ENCODE data around the gene MCM3. TPM values are rescaled to one million over a fixed set of nuclear protein-coding genes. Genes with fewer than 3 reads are reported as not detected.

MCM3 gene
- total RNA-seq, result 14.1 and 14.5 TPM in 2 replicates

GRCh38 chr6:52284460-52285176, at the start of gene MCM3:
MCM3 (minus strand) TSS chr6:52284742; CDS start chr6:52284674, 68 bp downstream.

GRCh38 chr6:52244400-52244799, 40.1 kb downstream of the MCM3 start, which contains the start of gene IL17F:
IL17F (minus strand) TSS chr6:52244500; CDS start chr6:52244429, 71 bp downstream.

Other genes with a start within 250 kb of the MCM3 start
- not detected in 2 replicates for gene PKHD1, start 197.1 kb downstream of the MCM3 start, total RNA-seq
- gene IL17A, start 98.4 kb downstream of the MCM3 start, total RNA-seq, result not detected in 2 replicates
- gene IL17F, start 40.2 kb downstream of the MCM3 start, total RNA-seq, result not detected in 2 replicates
- 1.4 and 2.1 TPM in 2 replicates for gene PAQR8, start 77.4 kb upstream of the MCM3 start, total RNA-seq
- gene EFHC1, start 135.6 kb upstream of the MCM3 start, total RNA-seq, result 15.8 and 18.2 TPM in 2 replicates

Data from smooth muscle cell of bladder (primary cell).